PC-9 (cell line): ENCODE results near the gene CARMIL1. TPM values are rescaled to one million over a fixed set of nuclear protein-coding genes. Genes with fewer than 3 reads are reported as not detected.

Experiments used
- BruUV-seq: library from RNA; stranded (reverse); fragments of 400-500 nt; replicated peaks from 2 replicates; lab custom pipeline; 2021; lab: Mats Ljungman, UMichigan
- CTCF ChIA-PET: fragments of 300-600 bp; sonication (Branson Sonifier 250); formaldehyde crosslinking; loops from one replicate; lab custom pipeline; 2022; ENCODE audit warnings: antibody characterized with exemption; lab: Charles Lee
- POLR2A ChIA-PET: fragments of 300-600 bp; sonication (Branson Sonifier 250); formaldehyde crosslinking; loops from one replicate; lab custom pipeline; 2022; ENCODE audit warnings: antibody characterized with exemption; ENCODE audit not compliant: unreplicated experiment; lab: Charles Lee
- DNase-seq, 2 experiments: peaks; one replicate each; pipeline versions ENCODE4 v3.0.0 to v3.0.0-alpha.2; 2015 to 2022; ENCODE audit warnings: mixed read lengths in 1 of 2
- H2AFZ ChIP-seq: fragments of 200-600 bp; sonication (generic); 2 replicates; pipeline ENCODE4 v1.8.1; 2017; ENCODE audit warnings: antibody characterized with exemption
- H3F3A ChIP-seq: fragments of 200-600 bp; sonication (generic); 2 replicates; pipeline ENCODE4 v1.8.1; 2017; ENCODE audit warnings: antibody characterized with exemption, mild to moderate bottlenecking, low read depth; ENCODE audit not compliant: insufficient read depth
- H3K27ac ChIP-seq: fragments of 200-600 bp; sonication (generic); 2 replicates; pipeline ENCODE4 v1.6.1; 2016; ENCODE audit warnings: mixed run types
- H3K27me3 ChIP-seq: fragments of 200-600 bp; sonication (generic); 2 replicates; pipeline ENCODE4 v1.6.1; 2016; ENCODE audit warnings: low read depth, mixed run types; ENCODE audit not compliant: insufficient read depth
- H3K36me3 ChIP-seq: fragments of 200-600 bp; sonication (generic); 2 replicates; pipeline ENCODE4 v1.6.1; 2016; ENCODE audit warnings: low read depth, mixed run types
- H3K4me1 ChIP-seq: fragments of 200-600 bp; sonication (generic); replicated peaks from 2 replicates; pipeline ENCODE4 v1.6.1; 2016; ENCODE audit warnings: mixed run types; ENCODE audit not compliant: insufficient read depth
- H3K4me2 ChIP-seq: fragments of 200-600 bp; sonication (generic); 2 replicates; pipeline ENCODE4 v1.6.1; 2017; ENCODE audit warnings: mixed run types
- H3K4me3 ChIP-seq: fragments of 200-600 bp; sonication (generic); 2 replicates; pipeline ENCODE4 v1.6.1; 2016; ENCODE audit warnings: mixed run types
- H3K79me2 ChIP-seq: fragments of 200-600 bp; sonication (generic); 2 replicates; pipeline ENCODE4 v1.6.1; 2017; ENCODE audit warnings: low read depth, mixed run types
- H3K9me2 ChIP-seq: fragments of 200-600 bp; sonication (generic); 2 replicates; pipeline ENCODE4 v1.8.1; 2017; ENCODE audit warnings: mild to moderate bottlenecking; ENCODE audit not compliant: insufficient read depth
- H3K9me3 ChIP-seq: fragments of 200-600 bp; sonication (generic); 2 replicates; pipeline ENCODE4 v1.8.1; 2016; ENCODE audit warnings: low read depth; ENCODE audit not compliant: insufficient read depth
- H4K20me1 ChIP-seq: fragments of 200-600 bp; sonication (generic); 2 replicates; pipeline ENCODE4 v1.8.1; 2017; ENCODE audit not compliant: insufficient read depth
- CTCF ChIP-seq: fragments of 200-600 bp; sonication (generic); conservative IDR thresholded peaks from 2 replicates; pipeline ENCODE4 v1.6.1; 2017; ENCODE audit warnings: mixed run types, antibody characterized with exemption, mild to moderate bottlenecking, moderate library complexity
- EZH2 ChIP-seq: fragments of 200-600 bp; sonication (generic); IDR thresholded peaks from 2 replicates; pipeline ENCODE4 v1.8.0; 2017; ENCODE audit warnings: antibody characterized with exemption, low read depth
- intact Hi-C: fragments of 100-400 bp; cut with micrococcal nuclease; formaldehyde crosslinking; loops from one replicate; pipeline ENCODE4 v1.10.0; 2022; ENCODE audit not compliant: unreplicated experiment
- total RNA-seq: library from RNA; stranded (reverse); gene quantifications from 2 replicates; pipeline ENCODE4 v1.2.3, GENCODE V29; 2021

CARMIL1 gene
- total RNA-seq, 1 experiment from 2014 or later: 33.1 TPM

GRCh38 chr6:25301362-25301761 lies 22.2 kb downstream of the CARMIL1 start:
- ChIA-PET CTCF (no interaction called here), POLR2A (no interaction called here)
- Histone ChIP-seq H3K4me3 (no peak overlapping the region), H4K20me1 (no peaks in the 10 kb centered on the region), H3K27ac (no peak overlapping the region), H2AFZ (no peak overlapping the region), H3K27me3 (no peaks in the 10 kb centered on the region), H3F3A (no peaks in the 10 kb centered on the region), H3K36me3 (no peaks in the 10 kb centered on the region), H3K9me3 (no peaks in the 10 kb centered on the region), H3K79me2 (peaks cover 32% of the 10 kb centered on the region), H3K4me2 (no peak overlapping the region), H3K9me2 (no peaks in the 10 kb centered on the region; the same call in 1 of the 2 replicates), H3K4me1 (no peaks in the 10 kb centered on the region)
- TF ChIP-seq CTCF (no peak), EZH2 (no peak)
- intact Hi-C loops: no loop called here
- DNase-seq: no peak
- BruUV-seq: no TSS peak

GRCh38 chr6:25302151-25302550 lies 23.0 kb downstream of the CARMIL1 start:
- TF ChIP-seq CTCF: no peak
- TF ChIP-seq EZH2: no peak
- H3K9me2 ChIP-seq: no peaks in the 10 kb centered on the region; the same call in 1 of the 2 replicates
- H3K4me3 ChIP-seq: no peak overlapping the region
- H3F3A ChIP-seq: no peaks in the 10 kb centered on the region
- H3K9me3 ChIP-seq: no peaks in the 10 kb centered on the region
- DNase-seq: no peak
- H3K27me3 ChIP-seq: no peaks in the 10 kb centered on the region
- H3K4me1 ChIP-seq: no peaks in the 10 kb centered on the region
- H4K20me1 ChIP-seq: no peaks in the 10 kb centered on the region
- peaks cover 30% of the 10 kb centered on the region for H3K79me2 ChIP-seq
- intact Hi-C loops: no loop called here
- no peak overlapping the region for H3K27ac ChIP-seq
- H3K4me2 ChIP-seq: no peak overlapping the region
- POLR2A ChIA-PET: interaction anchor here (0.6 kb wide), 1 partner anchor 24 kb away, joined by 20 read pairs; no protein-coding TSS in a partner anchor
- CTCF ChIA-PET: no interaction called here
- H2AFZ ChIP-seq: no peak overlapping the region
- BruUV-seq: no TSS peak
- H3K36me3 ChIP-seq: no peaks in the 10 kb centered on the region

- no peaks in the 10 kb centered on the region for H3K27me3 ChIP-seq
- H3K27ac ChIP-seq: no peak overlapping the region
- POLR2A ChIA-PET: interaction anchor here (0.6 kb wide), 1 partner anchor 25 kb away, joined by 20 read pairs; no protein-coding TSS in a partner anchor
- no peak overlapping the region for H3K4me2 ChIP-seq
- H3K9me2 ChIP-seq: no peaks in the 10 kb centered on the region; the same call in 1 of the 2 replicates
- H2AFZ ChIP-seq: no peak overlapping the region
- no peaks in the 10 kb centered on the region for H3K9me3 ChIP-seq
- no peak for DNase-seq
- no peaks in the 10 kb centered on the region for H3K4me1 ChIP-seq
- no peak overlapping the region for H3K4me3 ChIP-seq
- TF ChIP-seq EZH2 (no peak), CTCF (no peak)
- H3K79me2 ChIP-seq: peaks cover 30% of the 10 kb centered on the region
- no TSS peak for BruUV-seq
- CTCF ChIA-PET: interaction anchor here (0.6 kb wide), 1 partner anchor 165 kb away, joined by 3 read pairs; no protein-coding TSS in a partner anchor
- H3F3A ChIP-seq: no peaks in the 10 kb centered on the region
- H4K20me1 ChIP-seq: no peaks in the 10 kb centered on the region
- no peaks in the 10 kb centered on the region for H3K36me3 ChIP-seq
- intact Hi-C loops: no loop called here
Measured at GRCh38 chr6:25302677-25303128, 23.5 kb downstream of the CARMIL1 start.
